IPS DF 6.9 (cell line): ENCODE measurements around the gene ACTR1B.
"Not testable (repeated sequence)": the region's sequence is repeated elsewhere in the genome, so short reads cannot be mapped to it uniquely, and the experiment has no call there.

Source experiments
- DNase-seq: peaks from one replicate; pipeline ENCODE4 v3.0.0-alpha.2; 2013; ENCODE audit warnings: low read depth, low spot score
- H3K27ac ChIP-seq: one replicate; pipeline ENCODE4 v1.5.1; 2013; ENCODE audit warnings: low read length, control low read depth
- H3K27me3 ChIP-seq: 2 replicates; pipeline ENCODE4 v1.6.1; 2013; ENCODE audit warnings: mild to moderate bottlenecking, low read length; ENCODE audit not compliant: control insufficient read depth, insufficient read depth
- H3K36me3 ChIP-seq: 2 replicates; pipeline ENCODE4 v1.6.1; 2013; ENCODE audit warnings: low read length; ENCODE audit not compliant: control insufficient read depth, insufficient read depth
- H3K4me1 ChIP-seq: 2 replicates; pipeline ENCODE4 v1.6.1; 2013; ENCODE audit warnings: low read length; ENCODE audit not compliant: control insufficient read depth, insufficient read depth
- H3K4me3 ChIP-seq: 2 replicates; pipeline ENCODE4 v1.5.1; 2013; ENCODE audit warnings: mild to moderate bottlenecking, low read length
- H3K9me3 ChIP-seq: 2 replicates; pipeline ENCODE4 v1.6.1; 2013; ENCODE audit warnings: low read length, inconsistent platforms; ENCODE audit not compliant: control insufficient read depth, insufficient read depth
- WGBS: extraction: QIAGEN DNeasy Blood & Tissue Kit; methylation state at CpG from one replicate; pipeline ENCODE4 v1.1.7; 2013; ENCODE audit warnings: mixed read lengths, missing lambda C conversion rate; ENCODE audit not compliant: insufficient read length, insufficient coverage; 5-methylcytosine and 5-hydroxymethylcytosine counted together

The ACTR1B gene

DNA sequence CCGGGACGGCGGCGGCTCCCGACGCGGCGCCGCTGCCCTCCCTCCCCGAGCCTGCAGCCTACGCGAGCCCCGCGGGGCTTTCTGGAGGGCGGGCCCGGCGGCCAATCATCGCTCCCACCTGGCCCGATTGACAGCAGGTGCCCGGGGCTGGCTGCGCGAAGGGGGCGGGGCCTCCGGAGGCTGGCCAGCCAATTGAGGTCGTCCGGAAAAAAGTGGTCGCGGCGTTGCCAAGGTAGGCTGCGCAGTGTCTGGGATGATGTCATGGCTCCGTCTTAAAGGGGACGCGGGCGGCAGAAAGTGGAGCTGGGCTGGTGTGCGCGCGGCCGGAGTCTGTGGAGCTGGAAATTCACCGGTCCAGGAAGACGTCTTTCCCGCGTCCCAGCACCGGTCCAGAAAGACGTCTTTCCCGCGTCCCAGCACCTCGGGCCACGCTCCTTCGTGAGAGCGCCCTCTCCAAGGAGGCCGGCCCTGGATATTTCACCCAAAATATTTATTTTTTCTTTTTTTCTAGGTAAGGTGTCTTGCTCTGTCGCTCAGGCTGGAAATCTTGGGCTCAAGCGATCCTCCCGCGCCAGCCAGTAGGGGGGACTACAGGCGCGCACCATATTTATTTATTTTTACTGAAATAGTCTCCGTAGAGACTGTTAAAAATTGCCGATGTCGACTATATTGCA lies at the start of gene ACTR1B:
Gene ACTR1B (minus strand): TSS at position 83 of the 674 bp plus-strand sequence. CDS start 154 bp downstream, outside the sequence.
- WGBS, result no CpG with 5 or more reads among the region's 60 CpGs
- H3K9me3 ChIP-seq, result no peaks in the 10 kb centered on the region
- H3K27me3 ChIP-seq, result no peaks in the 10 kb centered on the region
- H3K4me3 ChIP-seq, result peak within 1 kb of the TSS; percentile 56
- H3K36me3 ChIP-seq, result no peaks in the 10 kb centered on the region; the same call in 1 of the 2 replicates
- H3K4me1 ChIP-seq, result 0 out of 2 replicates have a peak, but pooled peaks cover 1% of the 10 kb centered on the region
- peak; percentile 93 for DNase-seq
- H3K27ac ChIP-seq, result no peak within 1 kb of the TSS

DNA sequence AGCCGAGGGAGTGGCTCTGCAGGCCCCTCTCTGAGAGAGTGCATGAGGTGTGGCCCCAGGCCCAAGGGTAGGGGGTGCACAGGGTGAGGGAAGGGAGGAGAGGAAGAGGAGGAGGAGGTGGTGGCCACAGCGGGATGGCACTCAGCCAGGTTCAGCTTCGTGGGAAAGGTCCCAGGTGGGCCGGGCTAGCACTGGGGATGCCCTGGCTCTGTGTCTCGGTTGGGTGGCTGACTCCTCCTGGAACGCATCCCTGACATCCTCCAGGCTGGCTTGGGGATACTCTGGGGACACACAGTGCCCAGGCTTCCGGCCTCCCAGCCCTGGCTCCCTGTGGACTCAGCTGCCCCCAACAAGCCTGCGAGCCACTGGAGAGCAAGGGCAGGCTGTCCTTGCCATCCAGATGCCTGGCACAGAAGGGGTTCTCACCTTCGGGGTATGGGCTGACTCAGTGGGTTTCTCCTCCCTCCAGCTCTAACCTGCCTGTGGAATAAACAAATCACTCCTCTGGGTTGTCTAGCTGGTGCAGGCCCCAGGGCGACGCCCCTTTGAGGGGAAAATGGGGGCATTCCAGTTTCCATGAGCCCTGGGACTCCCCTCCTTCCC lies 49.0 kb upstream of the ACTR1B start:
- Histone ChIP-seq H3K4me1 (no peaks in the 10 kb centered on the region; the same call in 1 of the 2 replicates), H3K36me3 (no peaks in the 10 kb centered on the region), H3K9me3 (no peaks in the 10 kb centered on the region), H3K27ac (no peak overlapping the region), H3K4me3 (no peak overlapping the region), H3K27me3 (no peaks in the 10 kb centered on the region)
- no CpG with 5 or more reads among the region's 11 CpGs for WGBS
- no peak for DNase-seq

DNA sequence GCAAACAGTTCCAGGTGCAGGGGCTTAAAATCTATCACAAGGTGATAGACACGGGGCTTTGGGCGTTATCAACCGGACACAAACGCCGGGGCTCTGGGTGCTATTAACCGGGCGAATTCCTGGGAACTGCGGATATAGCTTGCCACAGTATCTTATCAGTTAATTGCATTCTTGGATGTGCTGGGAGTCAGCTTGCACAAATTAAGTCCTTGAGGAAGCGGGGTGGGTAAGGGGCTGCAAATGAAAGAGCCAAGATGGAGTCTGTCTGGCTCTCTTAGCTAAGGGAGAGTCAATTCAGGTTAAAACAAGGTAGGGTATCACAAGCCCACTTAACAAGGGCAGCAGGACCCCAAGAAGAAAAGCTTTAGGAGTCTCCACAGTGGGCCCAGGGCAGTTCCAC lies 48.3 kb upstream of the ACTR1B start:
- H3K9me3 ChIP-seq, H3K27me3 ChIP-seq, H3K27ac ChIP-seq, DNase-seq, H3K4me1 ChIP-seq, H3K4me3 ChIP-seq, H3K36me3 ChIP-seq: not testable (repeated sequence)
- WGBS, result no CpG with 5 or more reads among the region's 9 CpGs

DNA sequence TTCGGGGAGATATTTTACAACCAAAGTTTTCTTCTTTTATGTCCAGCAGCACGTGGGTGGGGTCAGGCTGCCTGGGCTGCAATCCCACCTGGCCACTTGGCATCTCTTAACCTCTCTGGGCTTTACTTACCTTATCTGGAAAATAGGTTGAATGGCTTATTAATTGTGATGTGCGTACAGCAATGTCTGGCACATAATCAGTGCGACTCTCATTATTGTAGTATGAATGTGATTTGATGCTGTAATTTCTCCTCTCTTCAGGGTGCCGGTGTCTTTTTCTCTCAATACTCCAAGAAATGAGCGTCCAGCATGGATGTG lies 47.5 kb upstream of the ACTR1B start:
- H3K27me3 ChIP-seq, result no peaks in the 10 kb centered on the region
- H3K27ac ChIP-seq, result no peak overlapping the region
- DNase-seq, result no peak
- no CpG with 5 or more reads among the region's 6 CpGs for WGBS
- H3K36me3 ChIP-seq, result no peaks in the 10 kb centered on the region
- no peaks in the 10 kb centered on the region for H3K9me3 ChIP-seq
- H3K4me1 ChIP-seq, result no peaks in the 10 kb centered on the region; the same call in 1 of the 2 replicates
- H3K4me3 ChIP-seq, result no peak overlapping the region

DNA sequence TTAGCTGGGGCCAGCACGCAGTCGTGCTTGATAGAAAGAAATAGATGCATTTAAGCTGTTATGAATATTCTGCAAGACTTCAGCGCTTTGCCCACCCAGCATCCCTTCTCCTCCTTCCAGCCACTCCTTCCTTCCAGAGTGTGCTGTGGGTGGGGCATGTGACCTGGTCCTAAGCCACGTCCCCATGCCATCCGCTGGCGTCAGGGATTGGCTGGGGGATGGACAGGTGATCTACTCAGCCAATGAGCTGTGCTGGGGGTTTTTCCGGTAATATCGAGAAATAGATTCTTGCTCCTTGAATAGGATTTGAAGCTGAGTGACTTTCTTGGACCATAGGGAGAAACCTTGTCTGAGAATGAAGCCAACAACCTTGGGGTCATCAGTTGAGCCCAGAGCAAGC lies 44.8 kb upstream of the ACTR1B start:
- Histone ChIP-seq H3K36me3 (no peaks in the 10 kb centered on the region), H3K9me3 (no peaks in the 10 kb centered on the region), H3K27ac (no peak overlapping the region), H3K4me1 (no peaks in the 10 kb centered on the region; the same call in 1 of the 2 replicates), H3K27me3 (no peaks in the 10 kb centered on the region), H3K4me3 (no peak overlapping the region)
- DNase-seq, result no peak
- no CpG with 5 or more reads among the region's 8 CpGs for WGBS

DNA sequence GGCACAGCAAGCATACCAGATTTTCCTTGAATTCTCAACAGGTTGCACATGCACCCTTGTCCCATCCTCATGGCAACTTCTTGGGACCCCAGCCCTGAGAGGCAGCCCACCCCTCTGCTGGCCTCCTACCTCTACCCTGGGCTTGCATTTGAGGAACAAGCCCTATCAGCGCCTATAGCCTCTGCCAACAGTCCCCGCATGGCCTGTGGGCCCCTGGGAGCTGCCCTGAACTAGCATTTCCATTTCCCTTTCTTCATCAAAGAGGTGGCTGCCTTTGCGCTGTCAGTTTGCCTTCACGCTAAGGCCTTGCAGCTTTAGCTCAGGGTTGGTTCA lies 44.2 kb upstream of the ACTR1B start:
- H3K36me3 ChIP-seq, result no peaks in the 10 kb centered on the region
- H3K4me3 ChIP-seq, result no peak overlapping the region
- H3K27ac ChIP-seq, result no peak overlapping the region
- H3K4me1 ChIP-seq, result no peaks in the 10 kb centered on the region
- WGBS, result no CpG with 5 or more reads among the region's 4 CpGs
- no peak for DNase-seq
- H3K27me3 ChIP-seq, result no peaks in the 10 kb centered on the region
- no peaks in the 10 kb centered on the region for H3K9me3 ChIP-seq

DNA sequence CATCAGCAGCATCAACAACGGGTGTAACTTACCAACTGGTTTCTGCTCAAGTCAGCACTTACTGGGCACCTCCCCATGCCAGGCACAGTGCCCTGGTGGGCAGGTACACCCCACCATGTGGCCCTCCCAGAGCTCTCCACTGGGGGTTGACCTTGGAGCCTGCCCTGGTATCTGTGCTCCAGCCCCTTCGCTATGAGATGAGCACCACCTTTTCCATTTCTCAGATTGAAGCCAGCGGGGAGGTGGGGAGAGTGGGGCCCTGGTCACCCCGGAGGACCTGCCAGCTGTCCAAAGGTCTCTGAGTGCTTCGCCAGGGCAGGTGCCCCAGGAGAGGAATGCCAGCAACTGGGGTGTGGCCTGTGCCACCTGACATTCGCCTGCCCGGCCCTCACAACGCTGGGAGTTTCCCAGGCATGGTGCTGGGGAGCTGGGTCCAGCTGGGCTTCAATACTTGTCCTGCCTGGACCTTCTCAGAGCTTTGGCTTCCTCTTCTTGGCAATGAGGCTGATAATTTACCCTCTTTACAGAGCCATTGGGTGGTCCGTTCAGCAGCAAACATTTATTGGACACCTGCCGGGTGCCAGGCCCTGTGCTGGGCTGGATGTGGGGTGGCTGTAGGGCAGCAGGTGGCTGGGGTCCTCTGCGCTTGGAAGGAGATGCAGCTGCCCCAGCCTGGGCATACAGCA lies 43.7 kb upstream of the ACTR1B start:
- no peaks in the 10 kb centered on the region for H3K9me3 ChIP-seq
- H3K27me3 ChIP-seq, result no peaks in the 10 kb centered on the region
- H3K36me3 ChIP-seq, result no peaks in the 10 kb centered on the region
- no CpG with 5 or more reads among the region's 11 CpGs for WGBS
- H3K4me3 ChIP-seq, result no peak overlapping the region
- no peak overlapping the region for H3K27ac ChIP-seq
- H3K4me1 ChIP-seq, result no peaks in the 10 kb centered on the region
- DNase-seq, result no peak

DNA sequence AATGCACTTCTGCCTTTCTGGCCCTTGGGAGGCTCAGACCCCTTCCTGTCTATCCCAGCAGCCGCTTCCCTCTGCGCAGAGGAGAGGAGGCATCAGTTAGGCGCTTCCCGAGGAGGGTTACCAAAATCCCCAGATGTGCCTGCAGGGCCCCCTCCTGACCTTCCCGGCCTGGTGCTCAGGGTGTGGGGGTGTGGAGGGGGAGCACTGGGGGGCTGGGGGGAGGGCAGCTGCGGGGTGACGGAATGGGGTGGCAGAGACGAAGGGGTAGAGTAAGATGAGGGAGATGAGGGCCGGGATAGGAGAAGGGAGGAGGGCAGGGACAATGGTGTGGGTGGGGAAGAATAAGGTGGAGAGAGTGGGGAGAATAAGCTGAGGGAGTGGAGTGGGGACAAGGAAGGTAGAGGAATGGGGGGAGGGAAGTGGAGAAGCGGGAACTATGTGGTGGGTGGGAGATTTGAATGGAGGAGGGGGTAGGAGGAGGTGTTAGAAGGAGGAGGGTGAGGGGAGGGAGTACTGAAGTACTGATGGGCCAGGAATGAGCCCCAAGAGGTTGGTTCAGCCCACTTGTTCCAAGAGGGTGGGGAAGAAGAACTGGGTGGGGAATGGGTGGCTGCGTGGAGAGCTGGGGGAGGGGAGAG lies 43.0 kb upstream of the ACTR1B start:
- H3K27me3 ChIP-seq, result no peaks in the 10 kb centered on the region
- DNase-seq, result no peak
- WGBS, result 100% methylated on average over 2 of the region's 11 CpGs
- no peak overlapping the region for H3K27ac ChIP-seq
- H3K36me3 ChIP-seq, result no peaks in the 10 kb centered on the region
- H3K9me3 ChIP-seq, result no peaks in the 10 kb centered on the region
- no peaks in the 10 kb centered on the region for H3K4me1 ChIP-seq
- no peak overlapping the region for H3K4me3 ChIP-seq

DNA sequence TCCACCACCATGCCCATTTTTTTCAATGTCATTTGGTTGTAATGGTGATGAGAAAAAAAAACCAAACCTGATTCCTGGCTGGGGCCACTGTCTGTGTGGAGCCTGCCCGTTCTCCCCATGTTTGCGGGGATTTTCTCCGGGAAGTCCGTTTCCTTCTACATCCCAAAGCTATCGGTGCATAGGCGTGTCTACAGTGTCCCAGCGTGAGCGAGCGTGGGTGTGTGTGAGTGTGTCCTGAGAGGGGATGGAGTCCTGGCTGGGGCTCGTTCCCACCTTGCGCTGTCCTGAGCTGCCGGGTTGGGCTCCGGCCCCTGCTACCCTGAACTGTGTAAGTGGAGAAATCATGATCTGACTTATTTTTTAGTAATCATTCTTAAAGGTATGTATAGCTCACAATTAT lies 42.3 kb upstream of the ACTR1B start:
- no CpG with 5 or more reads among the region's 13 CpGs for WGBS
- Histone ChIP-seq H3K4me1 (no peaks in the 10 kb centered on the region), H3K36me3 (no peaks in the 10 kb centered on the region), H3K27me3 (no peaks in the 10 kb centered on the region), H3K27ac (no peak overlapping the region), H3K4me3 (no peak overlapping the region), H3K9me3 (no peaks in the 10 kb centered on the region)
- no peak for DNase-seq

DNA sequence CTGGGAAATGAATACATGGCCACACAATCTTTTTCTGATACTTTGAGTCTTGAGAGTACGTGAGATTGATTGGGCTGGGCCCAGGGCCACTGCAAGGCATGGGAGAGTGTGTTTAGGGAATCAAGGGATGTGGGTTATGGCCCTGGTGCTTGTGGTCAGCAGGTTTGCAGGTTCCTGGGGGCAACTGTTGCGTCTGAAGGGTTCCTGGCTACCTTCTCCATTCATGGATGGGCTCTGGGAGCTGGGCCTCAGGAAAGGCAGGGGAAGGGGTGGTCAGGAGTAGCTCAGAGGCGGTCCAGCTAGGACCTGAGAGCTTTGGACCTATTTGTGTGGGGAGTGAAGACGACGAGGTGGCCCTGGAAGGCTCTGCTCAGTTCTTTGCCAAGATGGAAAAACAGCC lies 41.1 kb upstream of the ACTR1B start:
- Histone ChIP-seq H3K9me3 (no peaks in the 10 kb centered on the region), H3K27me3 (no peaks in the 10 kb centered on the region), H3K27ac (no peak overlapping the region), H3K4me1 (no peaks in the 10 kb centered on the region), H3K36me3 (no peaks in the 10 kb centered on the region), H3K4me3 (no peak overlapping the region)
- DNase-seq, result no peak
- no CpG with 5 or more reads among the region's 5 CpGs for WGBS
